Right kidney (tissue), 1 donor: ENCODE results near the gene NPFF.
"Not testable (repeated sequence)": the region's sequence is repeated elsewhere in the genome, so short reads cannot be mapped to it uniquely, and the experiment has no call there.

ENCODE experiments used
- DNase-seq: peaks from one replicate; pipeline ENCODE4 v3.0.0-alpha.2; 2016

Gene NPFF

DNA sequence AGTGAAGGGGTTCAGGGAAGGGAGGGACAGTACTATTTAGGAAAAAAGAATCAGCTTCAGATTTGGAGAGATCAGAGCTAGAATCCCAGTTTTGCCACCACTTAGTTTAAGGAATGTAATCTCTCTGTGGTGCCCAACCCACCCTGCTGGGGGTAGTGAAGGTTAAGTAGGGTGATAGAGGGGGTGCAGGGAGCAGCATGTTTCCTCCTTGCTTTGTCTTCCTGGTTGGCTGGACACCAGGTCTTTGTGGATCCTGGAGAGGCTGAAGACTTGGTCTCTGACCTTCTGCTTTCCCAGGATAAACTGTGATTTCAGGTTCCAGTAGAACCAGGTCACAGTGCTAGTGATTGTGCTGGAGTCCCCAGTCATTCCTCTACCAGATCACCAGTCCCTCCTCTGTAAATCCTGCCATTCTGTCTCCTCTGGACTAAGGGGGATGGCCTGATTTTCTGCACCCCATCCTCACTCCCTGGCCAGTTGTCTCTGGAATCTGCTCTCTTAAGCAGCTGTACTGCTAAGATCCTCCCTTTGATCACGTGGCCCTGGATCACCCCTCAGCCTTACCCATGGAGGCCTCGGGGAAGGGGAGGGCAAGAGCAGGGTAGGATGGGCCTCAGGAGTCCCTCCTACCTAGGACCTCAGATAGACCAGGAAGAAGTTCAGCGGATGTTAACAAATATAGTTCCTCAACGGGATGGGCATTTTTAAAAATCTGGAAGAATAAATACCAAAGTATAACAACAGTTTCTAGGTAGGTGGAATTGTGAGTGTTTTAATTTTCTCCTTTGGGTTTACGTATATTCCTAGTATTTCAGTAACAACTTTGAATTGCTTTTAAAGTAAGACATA lies 11.2 kb downstream of the NPFF start:
- no peak for DNase-seq

DNA sequence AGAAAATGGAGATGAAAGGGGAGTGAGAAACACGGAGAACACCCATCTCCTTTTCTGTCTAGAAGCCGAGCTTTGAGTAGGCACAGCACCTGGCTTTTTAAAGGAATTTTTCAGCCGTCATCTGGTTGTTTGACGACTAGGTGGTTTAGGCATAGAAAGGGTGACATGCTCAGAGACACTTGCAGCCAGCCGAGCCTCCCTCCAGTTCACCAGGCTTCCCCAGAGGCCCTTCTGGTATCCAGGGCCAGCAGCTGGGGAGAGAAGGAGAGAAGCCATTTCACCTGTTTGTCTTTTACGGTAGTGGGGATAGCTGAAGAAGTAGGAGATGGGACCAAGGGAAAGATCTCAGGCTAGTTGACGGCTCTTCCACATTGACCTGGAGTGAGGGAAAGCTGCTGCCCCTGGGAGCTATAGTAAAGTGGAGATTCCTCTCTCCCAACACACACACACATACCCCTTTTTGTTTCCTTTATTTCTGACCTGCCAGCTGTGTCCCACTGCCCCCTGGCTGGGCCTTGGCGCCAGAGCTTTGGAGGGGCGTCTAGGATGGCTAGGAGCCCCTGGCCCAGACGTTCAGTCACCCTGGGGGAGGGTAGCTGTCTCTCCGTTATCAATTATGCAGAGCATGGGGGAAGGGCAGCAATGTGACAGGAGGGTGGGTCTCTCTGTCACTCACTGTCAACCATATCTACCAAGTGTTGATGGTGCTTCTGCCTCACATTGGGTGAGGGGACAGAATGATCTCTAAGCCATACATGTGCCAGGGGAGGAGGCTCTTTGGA lies 13.5 kb downstream of the NPFF start:
- no peak for DNase-seq

DNA sequence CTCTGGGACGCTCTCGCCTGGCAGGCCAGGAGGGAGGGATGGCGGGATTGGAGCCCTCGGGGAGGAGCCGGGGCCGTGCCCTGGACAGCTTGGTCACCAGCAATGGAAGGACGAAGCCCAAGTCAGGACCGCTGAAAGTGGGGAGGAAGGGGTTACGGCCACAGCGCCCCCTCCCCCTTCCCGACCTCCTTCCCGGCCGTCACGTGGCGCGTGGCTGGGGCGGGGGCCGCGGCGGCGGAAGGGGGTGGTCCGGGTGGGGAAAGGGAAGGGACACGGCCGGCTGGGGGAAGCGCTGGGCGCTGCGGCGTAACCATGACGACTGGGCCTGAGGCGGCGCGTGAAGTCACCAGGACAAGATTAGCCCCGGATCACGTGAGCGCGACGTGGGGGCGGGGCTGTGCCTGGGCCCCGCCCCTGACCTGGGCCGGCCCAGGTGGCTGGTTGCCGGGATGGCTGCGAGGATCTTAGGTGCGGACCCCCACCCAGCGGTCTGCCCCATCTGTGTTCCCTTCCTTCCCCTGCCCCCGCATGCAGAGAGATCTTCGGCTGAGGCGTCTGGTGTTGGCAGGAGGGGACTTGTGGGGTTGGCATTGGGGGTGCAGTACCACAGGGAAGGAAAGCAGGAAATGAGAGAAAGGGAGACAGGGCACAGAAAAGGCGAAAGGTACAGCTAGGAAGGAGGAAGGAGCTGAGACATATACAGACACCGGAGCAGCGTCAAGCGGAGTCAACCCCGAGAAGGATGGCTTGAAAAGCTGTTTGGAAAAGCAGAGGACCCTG lies 14.3 kb downstream of the NPFF start:
- DNase-seq, result peak; percentile 88

DNA sequence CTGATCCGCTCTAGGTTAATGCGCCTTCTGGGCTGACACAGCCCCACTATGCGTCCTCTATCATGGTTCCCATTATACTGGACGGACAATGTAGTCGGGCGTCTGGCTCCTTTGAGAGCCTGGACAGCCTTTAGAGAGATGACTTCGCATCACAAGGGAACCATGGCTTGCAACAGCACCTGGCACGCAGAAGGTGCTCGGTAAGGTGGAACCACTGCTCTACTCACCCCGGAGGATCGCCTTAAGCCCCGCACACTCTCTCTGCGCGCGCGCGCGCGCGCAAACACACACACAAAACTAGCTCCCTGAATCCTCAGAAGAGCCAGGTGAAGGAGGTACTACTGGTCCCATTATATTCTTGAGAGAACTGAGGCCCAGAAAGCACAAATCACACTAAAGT lies 15.1 kb downstream of the NPFF start:
- DNase-seq, result peak; percentile 67

DNA sequence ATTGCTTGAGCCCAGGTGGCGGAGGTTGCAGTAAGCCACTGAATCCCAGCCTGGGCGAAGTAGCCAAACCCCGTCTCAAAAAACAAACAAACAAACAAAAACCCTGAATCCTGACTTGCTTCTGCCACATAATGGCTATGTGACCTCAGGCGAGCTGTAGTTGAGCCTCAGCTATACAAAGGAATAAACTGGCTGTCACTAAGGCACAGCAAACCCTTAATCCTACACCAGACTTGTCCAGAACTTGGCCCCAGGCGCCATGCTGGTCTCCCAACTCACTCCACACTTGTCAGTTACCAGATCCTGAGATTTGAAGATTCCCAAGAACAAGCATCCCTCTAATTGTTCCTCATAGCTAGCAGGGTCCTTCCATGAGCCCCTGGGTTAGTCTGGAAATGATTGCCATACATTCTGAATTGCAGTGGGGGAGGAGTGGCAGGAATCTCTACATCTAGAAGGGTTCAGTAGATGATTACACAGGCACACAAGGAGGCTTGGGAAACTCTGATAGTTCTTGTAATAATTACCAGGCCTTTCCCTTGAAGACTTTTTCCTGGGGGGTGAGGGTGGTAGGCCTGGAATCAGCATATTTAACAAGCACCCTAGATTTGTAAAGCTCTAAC lies 17.9 kb downstream of the NPFF start:
- peak; percentile 50 for DNase-seq

DNA sequence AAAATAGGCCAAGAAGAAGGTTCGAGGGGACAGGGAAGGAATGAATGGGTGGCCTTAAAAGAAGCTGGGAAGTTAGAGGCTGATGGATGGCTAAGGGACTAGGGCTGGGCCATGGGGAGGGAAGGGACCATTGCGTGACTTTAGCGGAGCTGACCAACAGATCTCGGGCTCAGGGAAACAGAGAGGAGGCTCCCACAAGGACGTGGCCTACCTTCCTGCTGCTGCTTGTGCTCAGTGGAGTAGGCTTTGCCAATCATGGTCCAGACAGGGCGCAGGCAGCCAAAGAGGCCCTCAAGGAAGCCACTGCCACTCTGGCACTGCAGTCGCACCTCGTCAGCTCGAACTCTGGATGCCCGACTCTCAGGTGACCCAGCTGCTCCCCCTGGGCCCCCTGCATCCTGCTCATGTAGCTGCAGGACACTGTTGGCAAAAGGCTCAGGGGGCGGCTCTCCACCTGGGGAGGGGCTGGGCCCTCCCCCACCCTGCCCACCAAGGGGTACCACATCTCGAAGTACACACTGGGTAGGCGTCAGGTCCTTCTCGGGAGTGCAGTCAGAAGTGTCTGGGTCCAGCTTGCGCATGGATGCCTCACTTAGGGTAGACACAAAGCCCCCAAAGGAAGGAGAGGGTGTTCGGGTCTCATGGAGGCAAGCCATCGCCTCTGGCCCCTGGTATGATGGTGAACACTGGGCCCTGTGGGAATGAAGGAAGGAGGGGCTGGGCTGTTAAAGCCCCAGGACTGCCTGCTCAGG lies 20.4 kb downstream of the NPFF start:
- no peak for DNase-seq

DNA sequence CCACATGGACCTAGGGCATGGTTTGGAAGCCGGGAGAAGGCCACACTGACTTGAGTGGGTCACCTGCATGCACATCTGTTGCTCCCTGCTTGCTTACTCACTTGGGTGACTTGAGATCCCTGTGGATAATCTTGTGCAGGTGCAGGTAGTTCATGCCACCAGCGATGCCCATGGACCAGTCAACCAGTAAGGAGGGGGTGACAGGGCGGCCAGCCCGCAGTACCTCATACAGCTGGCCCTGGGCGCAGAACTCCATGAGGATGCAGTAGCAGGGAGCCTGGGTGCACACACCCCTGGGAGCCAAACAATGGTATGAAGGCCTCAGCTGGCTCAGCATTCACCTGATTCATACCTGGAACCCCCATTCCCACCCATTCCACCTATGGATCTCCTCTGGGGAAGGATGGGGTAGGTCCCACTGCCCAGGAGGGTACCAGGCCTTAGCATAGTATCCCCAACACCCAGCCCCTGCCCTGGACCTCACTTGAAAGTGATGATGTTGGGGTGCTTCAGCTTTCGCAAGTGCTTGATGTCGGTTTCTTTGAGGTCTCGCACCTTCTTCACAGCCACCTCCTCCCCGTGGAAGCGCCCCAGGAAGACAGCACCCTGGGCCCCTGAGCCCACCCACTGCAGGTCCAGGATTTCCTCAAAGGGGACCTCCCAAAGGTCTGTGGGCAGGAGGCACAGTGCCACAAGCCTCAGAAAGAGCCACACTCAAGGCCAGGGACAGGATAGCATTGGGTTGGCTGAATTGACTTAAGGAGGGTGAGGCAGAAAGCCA lies 21.1 kb downstream of the NPFF start:
- no peak for DNase-seq

DNA sequence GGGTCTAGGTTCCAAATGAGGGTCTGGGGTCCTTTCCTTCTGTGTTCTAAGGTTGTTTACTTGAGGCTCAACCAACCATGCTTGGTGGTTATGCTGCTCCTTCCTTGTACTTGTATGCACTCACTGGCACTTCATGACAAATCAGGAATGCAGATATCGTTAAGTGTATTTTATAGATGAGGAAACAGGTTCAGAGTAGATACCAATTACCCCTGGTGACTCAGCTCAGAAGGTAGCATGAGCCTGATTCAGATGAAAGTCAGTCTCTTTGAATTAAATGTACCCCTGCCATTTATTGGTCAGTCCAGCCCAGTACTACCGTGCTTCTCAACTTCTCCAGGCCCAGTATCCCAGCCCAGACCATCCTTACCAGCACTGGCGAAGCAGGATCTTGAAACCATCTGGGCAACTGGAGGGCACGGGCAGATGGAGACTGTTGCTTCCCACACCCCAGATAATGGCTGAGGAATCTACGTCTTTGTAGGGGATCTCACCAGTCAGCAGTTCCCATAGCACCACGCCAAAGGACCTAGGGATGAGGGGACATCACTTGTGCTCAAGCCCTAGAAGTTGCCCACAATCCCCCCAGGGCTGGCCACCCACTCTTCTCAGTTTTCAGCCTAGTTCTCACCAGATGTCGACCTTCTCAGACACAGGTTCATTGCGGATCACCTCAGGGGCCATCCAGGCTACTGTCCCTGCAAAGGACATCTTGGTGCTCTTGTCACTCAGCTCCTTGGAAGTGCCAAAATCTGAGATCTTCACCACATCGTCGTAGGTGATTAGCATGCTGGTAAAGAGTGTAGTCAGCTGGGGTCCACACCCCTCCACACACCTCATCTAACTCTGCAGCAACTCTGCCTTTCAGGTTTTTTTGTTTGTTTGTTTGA lies 22.4 kb downstream of the NPFF start:
- no peak for DNase-seq

DNA sequence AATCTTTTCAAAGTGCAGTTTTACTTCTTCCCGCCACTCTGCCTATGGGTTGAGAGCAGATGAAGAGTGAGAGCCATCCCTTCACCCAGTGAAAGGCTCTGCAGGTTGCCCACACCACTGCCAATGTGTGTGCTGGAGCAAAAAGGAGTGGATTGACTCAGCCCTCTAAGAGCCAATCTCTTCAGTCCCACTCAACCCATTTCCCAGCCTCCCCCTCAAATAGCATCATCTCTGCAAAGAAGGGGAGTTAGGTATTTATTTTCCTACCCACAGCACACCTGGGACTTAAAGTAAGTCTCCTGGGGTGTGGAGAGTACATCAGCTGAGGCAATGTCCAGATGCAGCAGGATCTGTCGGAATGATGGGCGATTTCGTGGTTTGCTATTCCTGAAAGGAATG lies 23.3 kb downstream of the NPFF start:
- no peak for DNase-seq

DNA sequence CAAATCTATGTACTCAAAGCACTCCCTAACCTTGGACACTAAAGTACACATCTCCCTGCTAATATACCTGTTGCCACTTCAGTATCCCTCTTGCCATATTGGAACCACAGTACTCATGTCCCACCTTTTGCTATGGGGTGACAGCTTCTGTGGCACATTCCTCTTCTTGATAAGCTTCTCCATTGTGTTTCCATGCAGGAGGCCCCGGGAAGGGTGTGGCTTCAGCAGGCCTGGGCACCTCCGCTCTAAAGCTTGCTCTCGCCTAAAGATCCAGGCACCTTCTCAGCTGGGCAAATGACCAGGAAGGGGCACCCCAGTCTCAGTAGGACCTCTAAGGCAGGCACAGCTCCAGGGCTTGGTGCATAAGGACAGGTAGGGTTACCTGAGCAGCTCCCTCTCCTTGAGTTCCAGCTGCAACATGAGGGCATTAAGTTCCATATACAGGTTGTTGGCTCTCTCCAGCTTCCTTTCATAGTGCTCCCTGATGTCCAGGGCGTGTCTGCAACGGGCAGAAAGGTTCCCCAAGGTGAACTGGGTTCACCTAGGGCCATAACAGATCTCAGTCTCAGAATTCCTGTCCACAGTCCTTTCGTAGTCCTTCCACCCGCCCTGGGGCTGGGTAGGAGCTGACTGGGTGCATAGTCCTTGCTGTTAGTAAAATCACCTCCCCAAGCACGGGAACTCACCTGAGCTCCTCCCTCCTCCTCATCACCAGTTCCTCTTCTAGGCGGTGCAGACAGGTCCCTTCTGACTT lies 23.9 kb downstream of the NPFF start:
- no peak for DNase-seq

DNA sequence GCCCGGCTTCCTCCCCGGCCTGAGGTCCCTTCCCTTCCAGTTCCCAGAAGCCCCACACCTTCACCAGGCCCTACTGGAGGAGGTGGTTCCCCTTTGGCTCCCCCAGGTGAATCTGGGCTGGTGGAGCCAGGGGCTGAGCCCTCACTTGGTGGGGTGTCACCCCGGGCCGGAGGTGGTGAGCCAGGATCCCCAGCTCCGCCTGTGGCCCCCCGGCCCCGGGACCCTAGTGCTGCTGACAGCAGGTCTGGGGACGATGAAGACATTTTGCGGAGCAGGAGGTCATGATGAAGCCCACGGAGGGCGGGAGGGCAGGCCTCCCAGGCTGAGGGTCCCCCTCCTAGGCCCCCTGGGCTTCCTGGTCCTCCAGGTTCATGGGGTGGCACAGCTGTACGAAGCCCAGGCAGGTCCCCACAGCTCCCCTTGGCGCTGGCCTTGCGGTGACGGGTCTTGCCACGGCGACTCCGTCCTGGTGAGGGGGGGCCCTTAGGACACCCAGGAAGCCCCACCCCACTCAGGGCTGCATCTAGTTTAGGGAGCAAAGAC lies 24.6 kb downstream of the NPFF start:
- DNase-seq, result no peak

DNA sequence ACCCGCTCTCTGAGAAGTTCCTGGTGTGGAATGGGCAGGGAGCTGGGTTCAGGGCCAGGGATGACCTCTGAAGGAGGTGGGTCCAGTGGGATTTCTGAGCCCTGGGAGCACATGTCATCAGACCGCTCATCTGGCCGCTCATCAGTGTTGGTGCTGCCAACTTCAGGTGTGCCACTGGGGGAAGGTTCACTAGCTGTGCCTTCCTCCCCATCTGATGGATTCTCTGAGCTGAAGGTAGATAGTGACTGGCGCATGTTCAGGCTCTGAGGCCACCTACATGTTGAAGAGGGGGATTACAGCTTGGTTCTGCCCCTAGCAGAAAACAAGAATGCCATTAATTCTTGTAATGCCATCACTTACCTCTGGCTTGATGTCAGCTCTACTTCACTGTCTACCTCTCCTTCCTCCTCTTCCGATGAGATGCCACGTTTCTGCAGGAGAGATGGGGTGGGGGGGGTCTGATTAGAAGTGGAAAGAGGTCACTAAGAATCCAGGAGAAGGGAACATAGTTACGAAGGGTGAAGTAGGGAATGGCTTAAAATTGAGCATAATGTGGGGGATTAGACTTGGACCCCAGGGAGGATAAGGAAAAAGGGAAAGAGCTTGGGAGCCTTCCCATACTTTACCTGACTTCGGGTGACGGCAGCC lies 25.2 kb downstream of the NPFF start:
- no peak for DNase-seq

DNA sequence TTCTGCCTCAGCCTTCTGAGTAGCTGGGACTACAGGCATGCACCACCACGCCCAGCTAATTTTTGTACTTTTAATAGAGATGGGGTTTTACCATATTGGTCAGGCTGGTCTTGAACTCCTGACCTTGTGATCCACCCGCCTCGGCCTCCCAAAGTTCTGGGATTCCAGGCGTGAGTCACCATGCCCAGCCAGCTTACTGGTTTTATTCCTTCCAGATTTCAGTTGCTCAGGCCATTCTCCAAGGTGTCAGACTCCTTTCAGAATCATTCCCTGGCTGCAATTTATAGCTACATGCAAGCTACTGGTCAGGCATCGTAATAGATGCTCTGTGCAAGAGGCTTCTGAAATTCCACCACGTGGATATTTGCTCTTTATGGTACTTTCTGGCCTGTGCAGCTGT lies 25.8 kb downstream of the NPFF start:
- not testable (repeated sequence) for DNase-seq

DNA sequence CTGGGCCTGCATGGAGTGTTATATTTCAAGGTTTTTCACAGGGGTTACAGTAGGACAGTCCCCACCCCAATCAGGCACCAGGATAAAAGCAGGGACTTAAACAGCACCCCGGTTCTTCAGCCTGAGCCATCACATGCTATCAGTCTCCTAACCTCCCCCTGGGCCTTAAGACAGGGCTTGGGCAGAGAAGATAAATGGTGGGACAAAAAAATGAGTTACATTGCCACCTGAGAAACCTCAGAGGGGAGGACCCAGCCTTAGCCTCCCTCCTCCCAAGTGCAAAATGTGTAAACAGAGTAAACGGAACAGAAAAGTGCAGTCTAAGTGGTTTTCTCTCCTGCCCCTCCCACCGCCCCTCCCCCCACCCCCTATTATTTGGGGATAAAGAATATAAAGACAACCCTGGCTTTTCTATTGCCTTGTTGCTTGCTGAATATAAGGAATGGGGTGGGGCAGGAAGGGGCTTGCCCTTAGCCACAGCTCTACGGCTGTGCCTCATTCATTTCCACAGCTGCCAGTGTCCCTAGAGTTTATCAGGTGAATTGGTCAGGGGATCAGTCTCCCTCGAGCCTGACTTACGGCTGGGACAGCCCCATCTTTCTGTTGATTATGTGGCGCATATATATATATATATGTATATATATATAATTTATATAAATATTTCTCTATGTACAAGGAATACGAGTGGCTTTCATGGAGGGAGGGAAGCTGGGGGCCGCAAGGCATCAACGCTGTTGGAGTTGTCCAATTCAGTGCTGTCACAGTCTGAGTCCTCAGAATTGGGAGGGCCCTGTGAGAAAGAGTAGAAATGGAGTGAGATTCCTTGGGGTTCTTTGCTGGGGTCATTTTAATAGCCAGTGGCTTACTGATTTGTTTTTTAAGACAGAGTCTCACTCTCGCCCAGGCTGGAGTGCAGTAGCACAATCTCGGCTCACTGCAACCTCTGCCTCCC lies 26.5 kb downstream of the NPFF start:
- no peak for DNase-seq

DNA sequence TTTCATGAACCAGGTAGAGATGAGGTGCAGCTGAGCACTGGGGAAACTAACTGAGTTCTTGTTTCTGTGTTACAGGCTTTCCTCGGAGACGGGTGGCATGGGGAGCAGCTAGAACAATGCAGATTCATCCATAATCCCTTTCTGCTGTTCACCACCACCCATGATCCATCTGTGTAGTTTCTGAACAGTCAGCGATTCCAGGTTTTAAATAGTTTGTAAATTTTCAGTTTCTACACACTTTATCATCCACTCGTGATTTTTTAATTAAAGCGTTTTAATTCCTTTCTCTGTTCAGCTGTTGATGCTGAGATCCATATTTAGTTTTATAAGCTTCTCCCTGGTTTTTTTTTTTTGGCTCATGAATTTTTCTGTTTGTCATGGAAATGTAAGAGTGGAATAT lies 28.0 kb downstream of the NPFF start:
- DNase-seq, result no peak

DNA sequence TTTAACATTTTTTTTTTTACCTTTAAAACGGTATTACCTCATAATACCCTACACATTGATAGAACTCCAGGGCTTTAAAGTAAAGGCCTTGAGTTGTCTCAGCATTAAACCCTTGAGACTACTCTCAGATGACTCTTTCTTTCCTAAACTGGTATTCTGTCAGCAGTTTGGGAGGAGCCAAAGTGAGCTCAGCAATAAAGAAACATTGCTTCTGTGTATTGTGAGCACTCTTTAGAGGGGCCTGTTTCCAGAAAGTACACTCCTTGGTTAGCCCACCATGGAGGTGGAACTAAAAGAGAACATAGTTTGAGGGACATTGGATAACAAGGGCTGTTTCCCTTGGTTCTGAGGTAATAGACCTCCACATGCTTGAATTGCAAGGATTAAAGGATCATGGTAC lies 28.4 kb downstream of the NPFF start:
- no peak for DNase-seq

DNA sequence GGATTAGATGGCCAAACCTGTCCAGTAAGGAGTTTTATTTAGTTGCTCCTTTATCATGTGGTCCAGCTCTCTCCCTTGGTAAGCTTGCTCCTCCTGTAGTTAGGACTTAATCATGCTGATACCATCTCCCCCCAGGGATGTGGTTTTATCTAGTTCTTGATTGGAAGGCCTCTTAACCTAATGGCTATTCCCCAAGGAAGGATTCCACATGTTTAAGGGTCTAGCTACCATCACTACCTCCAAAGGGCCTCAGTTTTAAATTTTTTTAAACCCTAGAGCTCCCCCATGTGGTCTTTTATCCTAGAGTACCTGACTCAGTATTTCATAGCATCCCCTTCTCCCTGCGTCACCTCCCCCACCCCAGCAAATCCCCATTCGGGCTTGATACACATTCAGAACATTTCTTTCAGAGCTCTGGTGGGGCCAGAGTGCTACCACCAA lies 30.5 kb downstream of the NPFF start:
- no peak for DNase-seq
